Left lung (tissue), 10 donors: ENCODE results near the gene CD274. TPM values are rescaled to one million over a fixed set of nuclear protein-coding genes. Genes with fewer than 3 reads are reported as not detected.

Experiments
- ATAC-seq: fragments of 200-7000 bp; cut with Tn5 transposase; one replicate; pipeline ENCODE4 v1.9.1; 2020; ENCODE audit warnings: moderate library complexity
- DNase-seq, 4 donors: peaks; one replicate each; pipeline ENCODE4 v3.0.0-alpha.2; 2013 to 2020
- H3K27ac ChIP-seq, 2 donors: fragments of 200-600 bp; sonication (generic) in 1 of 2; one replicate each; pipeline versions ENCODE4 v1.5.0 to v1.8.0; 2020 to 2021
- H3K27me3 ChIP-seq, 2 donors: fragments of 200-600 bp; sonication (generic) in 1 of 2; one replicate each; pipeline versions ENCODE4 v1.5.0 to v1.8.0; 2020 to 2021
- H3K36me3 ChIP-seq, 2 donors: fragments of 200-600 bp; sonication (generic) in 1 of 2; one replicate each; pipeline versions ENCODE4 v1.5.0 to v1.8.0; 2020 to 2021
- H3K4me1 ChIP-seq, 2 donors: fragments of 200-600 bp; one replicate each; pipeline ENCODE4 v1.8.0; 2021
- H3K4me3 ChIP-seq, 2 donors: fragments of 200-600 bp; sonication (generic) in 1 of 2; one replicate each; pipeline versions ENCODE4 v1.5.0 to v1.8.0; 2020 to 2021; ENCODE audit warnings: mild to moderate bottlenecking in 1 of 2
- H3K9me3 ChIP-seq, 2 donors: fragments of 200-600 bp; sonication (generic) in 1 of 2; one replicate each; pipeline versions ENCODE4 v1.5.0 to v1.8.0; 2020 to 2021
- CTCF ChIP-seq, 2 donors: fragments of 200-600 bp; sonication (generic) in 1 of 2; IDR thresholded peaks; one replicate each; pipeline versions ENCODE4 v1.5.0 to v1.8.0; 2021; ENCODE audit warnings: antibody characterized with exemption in 2 of 2
- intact Hi-C, 2 donors: fragments of 100-400 bp; cut with DNase I; formaldehyde crosslinking; loops; one replicate each; pipeline versions ENCODE4 v1.11.2 to v1.14.2; 2022
- polyA plus RNA-seq, 6 donors: library from polyadenylated mRNA; unstranded; fragments of 120-200 nt; gene quantifications; one replicate each; pipeline ENCODE4 v1.2.1, GENCODE V29; 2013; ENCODE audit not compliant: insufficient read length in 6 of 6
- total RNA-seq, 2 donors: library from RNA; stranded (reverse); fragmentation: NEBNext Ultra II Directional; extraction: Animal tissue kit (Norgen Biotek cat#: 25700); gene quantifications; one replicate each; pipeline ENCODE4 v1.2.1, GENCODE V29; 2021
- donor health status: DM: no; HTN: yes; CAD: no.
- donor health status: DM: no; HTN: no; CAD: no.

Gene CD274
- total and polyA plus RNA-seq, 8 donors, result 0.24 to 21.1 (median 1.2) TPM

- peak overlapping the region; percentile 21 to 99 for H3K27ac ChIP-seq
- no peaks in the 10 kb centered on the region for H3K27me3 ChIP-seq
- ATAC-seq (peak; percentile 21), DNase-seq (peak in 1 of 4 donors; percentile 69)
- H3K9me3 ChIP-seq, result no peaks in the 10 kb centered on the region
- no peak overlapping the region for H3K4me3 ChIP-seq
- peaks cover 0 to 6% of the 10 kb centered on the region in 2 donors for H3K36me3 ChIP-seq
- TF ChIP-seq CTCF (IDR thresholded peaks at IDR 0.05), result no peak
- peaks cover 6 to 28% of the 10 kb centered on the region in 2 donors for H3K4me1 ChIP-seq
- intact Hi-C loops, result no loop called here
Observed at GRCh38 chr9:5435912-5436311, 14.4 kb upstream of the CD274 start.

GRCh38 chr9:5436441-5436840, 13.9 kb upstream of the CD274 start:
- Histone ChIP-seq H3K4me3 (peak overlapping the region in 1 of 2 donors; percentile 63), H3K36me3 (peaks cover 0 to 3% of the 10 kb centered on the region in 2 donors), H3K4me1 (peaks cover 6 to 28% of the 10 kb centered on the region in 2 donors), H3K9me3 (no peaks in the 10 kb centered on the region), H3K27me3 (no peaks in the 10 kb centered on the region), H3K27ac (peak overlapping the region; percentile 21 to 99)
- intact Hi-C loops, result no loop called here
- no peak for TF ChIP-seq CTCF (IDR thresholded peaks at IDR 0.05)
- no peak for ATAC-seq
- DNase-seq, result no peak

GRCh38 chr9:5437254-5438216, 12.8 kb upstream of the CD274 start, which contains the start of gene PLGRKT:
PLGRKT (minus strand) TSS chr9:5437925; CDS start chr9:5431977, 5,948 bp downstream.
- peak; percentile 97 for ATAC-seq
- Histone ChIP-seq H3K36me3 (peaks cover 0 to 3% of the 10 kb centered on the region in 2 donors), H3K4me1 (peaks cover 6 to 28% of the 10 kb centered on the region in 2 donors), H3K9me3 (no peaks in the 10 kb centered on the region), H3K4me3 (peak within 1 kb of the TSS; percentile 51 to 63), H3K27ac (peak within 1 kb of the TSS; percentile 90 to 99), H3K27me3 (no peaks in the 10 kb centered on the region)
- no peak for TF ChIP-seq CTCF (IDR thresholded peaks at IDR 0.05)
- peak; percentile 89 to 99 (median 96) for DNase-seq
- intact Hi-C loops, result no loop called here

DNA sequence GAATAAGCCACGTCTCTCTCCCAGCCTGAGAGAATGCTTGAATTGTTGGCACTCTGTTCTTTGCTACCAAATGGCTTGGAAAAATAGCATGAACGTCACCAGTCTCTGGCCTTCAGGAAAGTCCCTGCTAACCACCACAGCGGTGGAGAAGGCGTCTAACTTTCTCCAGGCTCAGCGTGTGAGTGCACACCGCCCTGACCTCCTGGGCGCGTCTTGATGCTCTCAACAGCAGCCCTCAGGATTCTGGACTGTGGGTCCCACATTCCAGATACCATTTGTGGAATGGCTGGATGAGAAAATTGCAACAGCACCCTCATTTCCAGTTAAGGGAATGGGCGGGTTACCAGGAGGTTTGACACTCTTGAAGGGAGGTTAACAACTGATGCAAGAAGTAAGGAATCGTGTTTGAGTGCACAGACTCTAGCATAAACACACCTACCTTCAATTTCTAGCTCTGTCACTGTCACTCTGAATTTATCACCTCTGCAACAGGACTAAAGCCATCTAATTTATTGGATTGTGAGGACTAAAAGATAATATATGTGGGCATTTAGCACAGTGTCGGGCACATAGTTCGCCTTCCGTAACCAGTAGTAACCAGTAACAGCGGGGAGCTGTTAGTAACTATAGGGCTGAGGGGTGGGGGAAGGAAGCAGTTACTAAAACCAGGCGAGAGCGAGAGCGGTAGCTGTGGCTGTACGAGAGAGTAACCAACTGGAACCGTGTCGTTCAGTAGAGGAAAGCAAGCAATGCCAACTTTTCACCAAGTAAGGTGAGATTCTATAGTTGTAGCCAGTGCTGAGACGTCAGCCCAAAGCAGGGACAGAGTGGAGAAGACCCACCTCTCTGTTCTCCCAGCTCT, 11.8 kb upstream of the CD274 start:
- TF ChIP-seq CTCF (IDR thresholded peaks at IDR 0.05), result no peak
- peak overlapping the region; percentile 51 to 63 for H3K4me3 ChIP-seq
- peaks cover 6 to 28% of the 10 kb centered on the region in 2 donors for H3K4me1 ChIP-seq
- peak overlapping the region; percentile 90 to 99 for H3K27ac ChIP-seq
- intact Hi-C loops, result no loop called here
- DNase-seq, result peak in 1 of 4 donors; percentile 44
- ATAC-seq, result peak; percentile 1
- peaks cover 0 to 3% of the 10 kb centered on the region in 2 donors for H3K36me3 ChIP-seq
- H3K27me3 ChIP-seq, result no peaks in the 10 kb centered on the region
- no peaks in the 10 kb centered on the region for H3K9me3 ChIP-seq
